Karpas-422 (cell line): Measurements from ENCODE around the gene CCDC92. TPM values are rescaled to one million over a fixed set of nuclear protein-coding genes. Genes with fewer than 3 reads are reported as not detected.

ENCODE experiments used
- DNase-seq: peaks from one replicate; pipeline ENCODE4 v3.0.0-alpha.2; 2015
- H2AFZ ChIP-seq: fragments of 200-600 bp; sonication (generic); 2 replicates; pipeline ENCODE4 v1.6.1; 2014; ENCODE audit warnings: antibody characterized with exemption, low read length, mixed read lengths
- H3K27ac ChIP-seq: fragments of 200-600 bp; sonication (generic); 2 replicates; pipeline ENCODE4 v1.5.1; 2014; ENCODE audit warnings: mild to moderate bottlenecking, low read length, moderate library complexity
- H3K27me3 ChIP-seq: fragments of 200-600 bp; sonication (generic); 2 replicates; pipeline ENCODE4 v1.6.1; 2014; ENCODE audit warnings: low read length, mixed read lengths
- H3K36me3 ChIP-seq: fragments of 200-600 bp; sonication (generic); 2 replicates; pipeline ENCODE4 v1.6.1; 2014; ENCODE audit warnings: low read length, mixed read lengths; ENCODE audit not compliant: insufficient read depth
- H3K4me1 ChIP-seq: fragments of 200-600 bp; sonication (generic); 2 replicates; pipeline ENCODE4 v1.6.1; 2014; ENCODE audit warnings: mild to moderate bottlenecking, low read length, mixed read lengths
- H3K4me2 ChIP-seq: fragments of 200-600 bp; sonication (generic); 2 replicates; pipeline ENCODE4 v1.6.1; 2014; ENCODE audit warnings: low read length, low read depth, mild to moderate bottlenecking; ENCODE audit not compliant: poor library complexity, severe bottlenecking
- H3K4me3 ChIP-seq: fragments of 200-600 bp; sonication (generic); 2 replicates; pipeline ENCODE4 v1.5.1; 2014; ENCODE audit warnings: mild to moderate bottlenecking, antibody characterized with exemption, low read length, mixed read lengths
- H3K79me2 ChIP-seq: fragments of 200-600 bp; sonication (generic); 2 replicates; pipeline ENCODE4 v1.6.1; 2014; ENCODE audit warnings: mild to moderate bottlenecking, low read length, mixed read lengths
- H3K9ac ChIP-seq: fragments of 200-600 bp; sonication (generic); 2 replicates; pipeline ENCODE4 v1.6.0; 2014; ENCODE audit warnings: low read length
- H3K9me2 ChIP-seq: fragments of 200-600 bp; sonication (generic), shearing (Covaris generic); replicated peaks from 2 replicates; pipeline ENCODE4 v1.6.0; 2014; ENCODE audit warnings: mild to moderate bottlenecking, low read length, moderate library complexity; ENCODE audit not compliant: insufficient read depth
- H3K9me3 ChIP-seq: fragments of 300-700, 200-600 bp; sonication (generic); 2 replicates; pipeline ENCODE4 v1.6.1; 2014; ENCODE audit warnings: low read length, mixed read lengths
- H4K20me1 ChIP-seq: fragments of 200-600 bp; sonication (generic); 2 replicates; pipeline ENCODE4 v1.6.1; 2014; ENCODE audit warnings: mild to moderate bottlenecking, antibody characterized with exemption, low read length, low read depth; ENCODE audit not compliant: insufficient read depth
- total RNA-seq: library from RNA; depleted of rRNA; stranded (reverse); fragments of >200 nt; shearing (Covaris generic); gene quantifications from 2 replicates; pipeline ENCODE4 v1.2.3, GENCODE V29; 2014; ENCODE audit warnings: low replicate concordance

CCDC92 gene
- total RNA-seq, 1 experiment from 2014 or later, result 2.0 TPM

DNA sequence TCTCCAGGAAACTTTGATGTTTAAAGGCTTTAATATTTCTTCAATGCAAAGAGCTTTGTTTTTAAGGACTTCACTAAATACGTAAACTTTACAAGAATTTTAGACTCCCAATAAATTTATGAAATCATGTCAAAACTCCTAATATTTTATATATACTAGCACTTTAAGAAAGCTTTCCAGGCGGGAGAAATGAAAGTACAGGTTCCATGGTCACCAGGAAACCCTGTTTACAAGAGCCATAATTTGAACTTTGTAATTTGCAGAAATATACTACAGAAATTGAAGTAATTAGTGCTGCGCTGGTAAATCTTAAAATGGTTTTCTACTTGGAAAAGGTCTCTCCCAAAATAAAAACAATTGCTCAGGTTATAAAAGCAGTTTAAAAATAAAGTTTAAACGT, 8.8 kb downstream of the CCDC92 start:
- Histone ChIP-seq H2AFZ (no peak overlapping the region), H3K27me3 (no peaks in the 10 kb centered on the region), H3K9ac (no peak overlapping the region), H3K9me3 (no peaks in the 10 kb centered on the region), H3K9me2 (no peaks in the 10 kb centered on the region), H4K20me1 (0 out of 2 replicates have a peak, but pooled peaks cover 4% of the 10 kb centered on the region), H3K27ac (no peak overlapping the region), H3K79me2 (no peaks in the 10 kb centered on the region), H3K4me2 (no peak overlapping the region), H3K4me1 (no peaks in the 10 kb centered on the region), H3K36me3 (no peaks in the 10 kb centered on the region), H3K4me3 (no peak overlapping the region)
- DNase-seq, result no peak

DNA sequence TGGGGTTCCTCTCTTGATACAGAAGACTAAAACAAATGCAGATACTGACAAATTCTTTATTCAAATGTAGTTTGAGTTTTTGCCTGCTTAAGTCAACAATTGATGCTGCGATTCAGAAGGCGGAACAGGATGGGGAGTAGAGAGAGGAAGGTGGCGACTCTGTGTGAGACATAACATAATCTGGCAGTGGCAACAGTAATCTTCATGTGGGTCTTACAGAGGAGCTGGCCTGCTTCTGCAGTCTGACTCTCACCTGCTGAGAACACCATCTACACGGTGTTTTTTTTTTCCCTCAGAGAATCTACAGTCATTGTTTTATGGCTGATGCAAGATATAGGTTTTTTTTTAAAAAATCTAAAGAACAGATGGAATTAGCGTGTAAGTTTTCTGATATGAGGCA, 10.1 kb downstream of the CCDC92 start:
- Histone ChIP-seq H3K9ac (no peak overlapping the region), H3K9me2 (no peaks in the 10 kb centered on the region), H2AFZ (no peak overlapping the region), H3K27ac (no peak overlapping the region), H3K4me3 (no peak overlapping the region), H3K79me2 (no peaks in the 10 kb centered on the region), H3K4me2 (no peak overlapping the region), H3K4me1 (no peaks in the 10 kb centered on the region), H3K9me3 (no peaks in the 10 kb centered on the region), H3K36me3 (no peaks in the 10 kb centered on the region), H3K27me3 (no peaks in the 10 kb centered on the region), H4K20me1 (0 out of 2 replicates have a peak, but pooled peaks cover 4% of the 10 kb centered on the region)
- DNase-seq, result no peak

DNA sequence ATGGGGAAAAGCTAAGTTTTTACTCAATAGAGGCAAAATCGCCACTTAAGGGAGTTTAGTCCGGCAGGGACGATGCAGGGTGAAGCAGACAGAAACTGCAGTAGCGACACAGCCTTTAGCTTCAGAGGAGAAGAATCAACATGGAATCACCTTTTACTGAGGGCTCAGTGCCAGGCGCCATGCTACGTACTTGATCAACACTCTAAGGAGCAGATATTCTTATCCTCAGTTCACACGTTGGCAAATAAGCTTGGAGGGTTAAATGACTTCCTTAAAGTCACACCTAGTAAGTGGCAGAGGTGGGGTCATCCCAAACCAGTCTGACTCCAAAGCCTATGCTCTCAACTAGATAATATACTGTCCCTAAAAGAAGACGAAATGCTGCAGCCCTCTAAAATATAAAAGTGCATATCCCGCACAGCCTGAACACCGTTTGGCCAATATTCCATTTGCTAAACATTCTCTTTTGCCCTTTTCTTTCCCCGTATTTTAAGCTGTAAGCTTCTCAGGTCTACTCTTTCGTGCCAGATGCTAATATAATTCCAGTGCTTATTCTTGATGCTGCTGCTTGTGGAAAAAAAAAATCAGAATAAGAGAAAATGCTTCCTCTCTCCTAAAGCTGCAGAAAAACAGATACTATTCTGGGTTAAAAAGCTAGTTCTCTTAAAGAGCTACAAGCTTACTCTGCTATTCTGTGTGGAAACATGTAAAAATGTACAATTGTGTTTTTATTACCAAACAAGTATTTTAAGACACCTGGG, 10.9 kb downstream of the CCDC92 start:
- H3K27me3 ChIP-seq, result no peaks in the 10 kb centered on the region
- H3K27ac ChIP-seq, result no peak overlapping the region
- no peak overlapping the region for H3K4me3 ChIP-seq
- no peaks in the 10 kb centered on the region for H3K9me2 ChIP-seq
- H4K20me1 ChIP-seq, result 0 out of 2 replicates have a peak, but pooled peaks cover 4% of the 10 kb centered on the region
- H3K79me2 ChIP-seq, result no peaks in the 10 kb centered on the region
- no peak for DNase-seq
- H3K36me3 ChIP-seq, result no peaks in the 10 kb centered on the region
- no peaks in the 10 kb centered on the region for H3K4me1 ChIP-seq
- H2AFZ ChIP-seq, result no peak overlapping the region
- no peak overlapping the region for H3K9ac ChIP-seq
- H3K4me2 ChIP-seq, result no peak overlapping the region
- H3K9me3 ChIP-seq, result no peaks in the 10 kb centered on the region

DNA sequence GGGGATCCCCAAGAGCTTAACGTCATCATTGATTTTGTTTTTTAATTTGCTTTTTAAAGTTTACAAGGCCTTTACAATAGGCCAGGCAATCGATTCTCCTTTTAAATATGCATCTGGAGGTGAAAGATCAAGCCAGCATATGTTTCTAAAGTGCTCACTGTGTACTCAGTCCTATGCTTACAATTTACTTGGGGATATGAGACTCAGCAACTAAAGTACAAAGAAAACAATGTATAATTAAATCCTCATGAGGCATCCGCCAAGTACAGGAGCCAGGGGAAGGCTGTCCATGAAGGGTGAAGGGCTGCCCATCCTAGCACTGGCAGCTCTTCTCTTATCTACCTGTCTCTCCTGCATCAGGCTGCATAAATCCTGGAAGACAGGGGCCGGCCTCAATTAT, 11.8 kb downstream of the CCDC92 start:
- H3K27me3 ChIP-seq, result no peaks in the 10 kb centered on the region
- H3K27ac ChIP-seq, result no peak overlapping the region
- H3K79me2 ChIP-seq, result no peaks in the 10 kb centered on the region
- DNase-seq, result no peak
- 0 out of 2 replicates have a peak, but pooled peaks cover 2% of the 10 kb centered on the region for H4K20me1 ChIP-seq
- no peak overlapping the region for H3K9ac ChIP-seq
- H2AFZ ChIP-seq, result no peak overlapping the region
- H3K4me1 ChIP-seq, result no peaks in the 10 kb centered on the region
- no peaks in the 10 kb centered on the region for H3K36me3 ChIP-seq
- H3K4me2 ChIP-seq, result no peak overlapping the region
- H3K4me3 ChIP-seq, result no peak overlapping the region
- H3K9me2 ChIP-seq, result no peaks in the 10 kb centered on the region
- no peaks in the 10 kb centered on the region for H3K9me3 ChIP-seq

DNA sequence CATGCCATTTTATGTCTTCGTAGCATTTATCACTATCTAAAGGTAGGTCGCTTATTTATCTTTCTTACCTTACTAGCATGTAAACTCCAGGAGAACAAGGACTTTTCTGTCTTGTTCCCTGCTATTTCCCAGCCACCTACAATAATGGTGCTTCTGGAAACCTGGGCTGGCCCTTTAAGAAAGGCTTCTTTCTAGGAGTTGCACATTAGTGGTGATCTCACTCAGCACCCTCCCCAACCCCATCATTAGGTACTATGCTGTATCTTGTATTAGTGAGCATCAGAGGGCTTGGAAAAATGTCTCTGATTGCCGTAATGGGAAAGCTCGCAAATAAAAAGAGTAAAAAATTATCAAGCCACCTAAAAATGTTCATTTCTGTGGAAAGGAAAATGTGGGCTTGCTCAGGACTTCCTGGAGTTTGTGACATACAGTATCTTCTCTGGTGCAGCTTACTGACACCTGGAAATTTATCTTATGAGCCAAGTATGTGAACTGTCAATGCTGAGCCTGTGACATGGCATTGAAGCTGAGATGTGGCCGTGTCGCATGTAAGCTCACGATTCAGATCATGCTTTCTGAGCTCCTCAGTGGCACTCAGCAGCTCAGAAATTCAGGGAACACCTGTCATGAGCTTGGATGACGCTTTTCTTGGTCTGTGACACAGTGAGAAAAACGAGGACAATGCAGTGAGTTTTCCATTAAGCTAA, 12.4 kb downstream of the CCDC92 start:
- Histone ChIP-seq H3K36me3 (no peaks in the 10 kb centered on the region), H4K20me1 (no peaks in the 10 kb centered on the region), H2AFZ (no peak overlapping the region), H3K79me2 (no peaks in the 10 kb centered on the region), H3K27me3 (no peaks in the 10 kb centered on the region), H3K4me1 (no peaks in the 10 kb centered on the region), H3K4me3 (no peak overlapping the region), H3K9me2 (no peaks in the 10 kb centered on the region), H3K27ac (no peak overlapping the region), H3K9me3 (no peaks in the 10 kb centered on the region), H3K4me2 (no peak overlapping the region), H3K9ac (no peak overlapping the region)
- no peak for DNase-seq

DNA sequence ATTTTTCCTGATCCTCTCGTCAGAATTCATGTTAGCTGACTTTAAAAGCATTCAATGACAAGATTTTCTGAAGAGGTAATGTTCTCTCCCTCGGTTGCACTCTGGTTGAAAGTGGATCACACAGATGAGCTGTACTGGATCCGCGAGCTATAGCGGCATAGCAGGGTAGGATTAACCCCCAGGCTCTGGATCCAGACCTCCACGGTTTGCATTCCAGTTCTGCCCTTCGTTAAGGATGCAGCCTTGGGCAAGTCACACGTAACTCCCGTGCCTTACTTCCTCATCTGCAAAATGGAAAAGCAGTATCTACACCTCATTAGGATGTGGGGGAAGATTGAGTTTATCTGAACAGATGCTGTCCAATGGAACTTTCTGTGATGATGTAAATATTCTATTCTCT, 13.8 kb downstream of the CCDC92 start:
- no peaks in the 10 kb centered on the region for H3K4me1 ChIP-seq
- H3K4me2 ChIP-seq, result no peak overlapping the region
- no peaks in the 10 kb centered on the region for H3K36me3 ChIP-seq
- H3K9me3 ChIP-seq, result no peaks in the 10 kb centered on the region
- H3K27me3 ChIP-seq, result no peaks in the 10 kb centered on the region
- no peak overlapping the region for H3K4me3 ChIP-seq
- H3K79me2 ChIP-seq, result no peaks in the 10 kb centered on the region
- no peak overlapping the region for H3K27ac ChIP-seq
- no peak overlapping the region for H3K9ac ChIP-seq
- no peak overlapping the region for H2AFZ ChIP-seq
- no peaks in the 10 kb centered on the region for H3K9me2 ChIP-seq
- DNase-seq, result no peak
- no peaks in the 10 kb centered on the region for H4K20me1 ChIP-seq

DNA sequence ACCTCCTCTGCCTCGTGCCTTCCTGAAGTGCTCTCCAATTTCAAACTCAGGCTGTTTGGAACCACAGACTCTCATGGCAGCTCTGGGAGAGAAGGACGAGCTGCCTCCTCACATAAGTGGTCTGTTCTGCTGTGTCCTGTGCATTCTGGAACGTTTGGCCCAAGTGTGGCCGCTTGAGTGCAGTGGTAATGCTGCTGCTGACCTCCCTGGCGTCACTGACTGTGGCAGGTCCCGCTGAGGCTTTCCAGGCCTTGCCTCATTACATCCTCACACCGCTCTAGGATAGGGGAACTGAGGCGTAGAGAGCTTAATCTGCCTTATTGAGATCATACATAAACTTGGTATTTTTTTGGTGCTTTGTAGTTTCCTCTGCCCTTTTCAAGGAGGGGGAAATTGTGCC, 14.2 kb downstream of the CCDC92 start:
- no peak overlapping the region for H3K4me2 ChIP-seq
- DNase-seq, result no peak
- H3K36me3 ChIP-seq, result no peaks in the 10 kb centered on the region
- H3K9ac ChIP-seq, result no peak overlapping the region
- no peaks in the 10 kb centered on the region for H3K4me1 ChIP-seq
- no peaks in the 10 kb centered on the region for H3K27me3 ChIP-seq
- no peak overlapping the region for H3K27ac ChIP-seq
- no peak overlapping the region for H3K4me3 ChIP-seq
- H3K9me3 ChIP-seq, result no peaks in the 10 kb centered on the region
- no peak overlapping the region for H2AFZ ChIP-seq
- H3K79me2 ChIP-seq, result no peaks in the 10 kb centered on the region
- no peaks in the 10 kb centered on the region for H3K9me2 ChIP-seq
- H4K20me1 ChIP-seq, result no peaks in the 10 kb centered on the region

DNA sequence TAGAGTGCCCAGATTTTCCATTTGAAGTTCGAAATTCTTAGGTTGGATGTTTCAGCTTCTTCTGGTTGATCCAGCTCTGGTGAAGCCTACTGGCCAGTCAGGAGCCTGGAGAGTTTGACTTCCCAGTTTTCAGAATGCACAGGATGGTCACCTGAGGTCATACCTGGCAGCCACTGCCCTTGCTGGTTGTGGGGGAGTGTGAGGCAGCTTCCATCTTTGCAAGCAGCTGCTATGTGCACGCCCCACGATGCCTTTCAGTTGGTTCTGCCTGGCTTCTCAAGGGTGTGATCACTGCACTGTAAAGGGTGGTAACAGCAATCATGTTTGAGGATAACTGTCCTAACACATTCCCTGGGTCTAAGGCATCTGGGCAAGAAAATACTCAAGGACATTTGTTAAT, 15.4 kb downstream of the CCDC92 start:
- H3K36me3 ChIP-seq, result no peaks in the 10 kb centered on the region
- no peak overlapping the region for H3K9ac ChIP-seq
- H3K4me3 ChIP-seq, result no peak overlapping the region
- H3K9me3 ChIP-seq, result no peaks in the 10 kb centered on the region
- no peak for DNase-seq
- H4K20me1 ChIP-seq, result no peaks in the 10 kb centered on the region
- H3K79me2 ChIP-seq, result no peaks in the 10 kb centered on the region
- H3K4me1 ChIP-seq, result no peaks in the 10 kb centered on the region
- no peak overlapping the region for H2AFZ ChIP-seq
- no peak overlapping the region for H3K27ac ChIP-seq
- no peak overlapping the region for H3K4me2 ChIP-seq
- no peaks in the 10 kb centered on the region for H3K27me3 ChIP-seq
- H3K9me2 ChIP-seq, result no peaks in the 10 kb centered on the region
